Keratinocyte (primary cell): ENCODE data around the gene IRAG1. TPM values are rescaled to one million over a fixed set of nuclear protein-coding genes. Genes with fewer than 3 reads are reported as not detected.

ENCODE experiments used
- DNase-seq: peaks from one replicate; pipeline ENCODE4 v3.0.0-alpha.2; 2011; ENCODE audit warnings: low read depth, missing footprints, low spot score
- FAIRE-seq: peaks from 2 replicates; lab custom pipeline; 2011; peaks lifted over from hg19 to GRCh38; lab: Jason Lieb, UNC
- H2AFZ ChIP-seq: 2 replicates; pipeline ENCODE4 v1.6.0; 2012; ENCODE audit warnings: low read length, control low read depth, inconsistent platforms; ENCODE audit not compliant: control insufficient read depth
- H3K27ac ChIP-seq: 2 replicates; pipeline ENCODE4 v1.5.1; 2011; ENCODE audit warnings: low read length; ENCODE audit not compliant: control insufficient read depth, insufficient read depth
- H3K27me3 ChIP-seq: 3 replicates; pipeline ENCODE4 v1.6.0; 2011; ENCODE audit warnings: low read length; ENCODE audit not compliant: control insufficient read depth, insufficient read depth; ENCODE audit errors: extremely low read depth
- H3K36me3 ChIP-seq, 2 experiments: 2 replicates in 1 of 2; 3 replicates in 1 of 2; pipeline ENCODE4 v1.5.1; 2011; ENCODE audit warnings: low read length in 2 of 2, mild to moderate bottlenecking in 1 of 2; ENCODE audit not compliant: control insufficient read depth in 2 of 2, insufficient read depth in 2 of 2; ENCODE audit errors: extremely low read depth in 1 of 2
- H3K4me1 ChIP-seq: 3 replicates; pipeline ENCODE4 v1.5.1; 2011; ENCODE audit warnings: low read length; ENCODE audit not compliant: control insufficient read depth, insufficient read depth; ENCODE audit errors: extremely low read depth
- H3K4me2 ChIP-seq: 3 replicates; pipeline ENCODE4 v1.6.0; 2011; ENCODE audit warnings: low read depth, low read length; ENCODE audit not compliant: control insufficient read depth, insufficient read depth; ENCODE audit errors: extremely low read depth
- H3K4me3 ChIP-seq, 3 experiments: fragments of 200-600 bp in 1 of 3; sonication (generic) in 1 of 3; 2 replicates in 2 of 3; 3 replicates in 1 of 3; pipeline ENCODE4 v1.5.1; 2011 to 2016; ENCODE audit warnings: low read length in 3 of 3, mild to moderate bottlenecking in 3 of 3, control low read depth in 2 of 3, inconsistent platforms in 1 of 3, low read depth in 1 of 3, mixed read lengths in 1 of 3, mixed run types in 1 of 3, moderate library complexity in 1 of 3; ENCODE audit not compliant: control insufficient read depth in 2 of 3, insufficient read depth in 2 of 3; ENCODE audit errors: extremely low read depth in 1 of 3
- H3K79me2 ChIP-seq: 2 replicates; pipeline ENCODE4 v1.6.0; 2012; ENCODE audit warnings: low read length; ENCODE audit not compliant: control insufficient read depth, insufficient read depth
- H3K9ac ChIP-seq: 3 replicates; pipeline ENCODE4 v1.6.0; 2011; ENCODE audit warnings: low read length; ENCODE audit not compliant: control insufficient read depth, insufficient read depth; ENCODE audit errors: extremely low read depth
- H3K9me1 ChIP-seq: 3 replicates; pipeline ENCODE4 v1.6.0; 2011; ENCODE audit warnings: low read length; ENCODE audit not compliant: control insufficient read depth, insufficient read depth; ENCODE audit errors: extremely low read depth
- H3K9me3 ChIP-seq: 2 replicates; pipeline ENCODE4 v1.5.1; 2012; ENCODE audit warnings: low read depth, low read length; ENCODE audit not compliant: control insufficient read depth
- H4K20me1 ChIP-seq: 3 replicates; pipeline ENCODE4 v1.6.0; 2011; ENCODE audit warnings: low read length; ENCODE audit not compliant: control insufficient read depth, insufficient read depth; ENCODE audit errors: extremely low read depth
- CTCF ChIP-seq, 3 experiments: IDR thresholded peaks in 1 of 3; conservative IDR thresholded peaks in 1 of 3; optimal IDR thresholded peaks in 1 of 3; 2 replicates in 2 of 3; 3 replicates in 1 of 3; pipeline versions ENCODE3 to v1.5.1; 2011; ENCODE audit warnings: low read length in 3 of 3, mild to moderate bottlenecking in 3 of 3, moderate library complexity in 2 of 3, control low read depth in 1 of 3, inconsistent platforms in 1 of 3; ENCODE audit not compliant: insufficient read depth in 2 of 3; ENCODE audit errors: extremely low read depth in 1 of 3
- EZH2 ChIP-seq: IDR thresholded peaks from one replicate; pipeline ENCODE4 v1.6.1; 2012; ENCODE audit warnings: inconsistent platforms, mild to moderate bottlenecking, low read length, moderate library complexity
- dilution Hi-C: fragments of 300-500 bp; cut with MboI; formaldehyde crosslinking; loops from one replicate; pipeline ENCODE4 v1.7.0; 2020; ENCODE audit warnings: low sequenced_read_pairs; ENCODE audit not compliant: extremely low pct_ligation_motif_present
- polyA plus RNA-seq, 5 experiments: library from polyadenylated mRNA; depleted of rRNA in 3 of 5; stranded (reverse) in 3 of 5; stranded (forward) in 1 of 5; unstranded in 1 of 5; fragments of >200 nt; gene quantifications; 1 replicate in 1 of 5; 2 replicates in 3 of 5; 3 replicates in 1 of 5; pipeline versions ENCODE4 v1.2.1 to v1.2.3, GENCODE V29; 2011 to 2012; ENCODE audit warnings: missing spikeins in 2 of 5, low read depth in 1 of 5, low replicate concordance in 1 of 5

Gene IRAG1
- polyA plus RNA-seq, 1 donor (not counting 4 experiments of a cell fraction or from before 2014, with no cell fraction given) = 0.51 TPM

- H4K20me1 ChIP-seq = no peaks in the 10 kb centered on the region
- no peak overlapping the region for H3K4me3 ChIP-seq
- DNase-seq (no peak), FAIRE-seq (no peak)
- H3K27me3 ChIP-seq = no peaks in the 10 kb centered on the region
- no peak overlapping the region for H3K9ac ChIP-seq
- H3K9me1 ChIP-seq = no peaks in the 10 kb centered on the region
- no peaks in the 10 kb centered on the region for H3K36me3 ChIP-seq
- TF ChIP-seq EZH2 (no peak), CTCF (optimal IDR thresholded peaks at IDR 0.05 in 1 of 3, IDR thresholded peaks at IDR 0.05 in 1 of 3, conservative IDR thresholded peaks at IDR 0.05 in 1 of 3; ENCODE audit: extremely low read depth in 1 of 3, insufficient read depth in 2 of 3, low read length in 3 of 3) (no peak)
- H3K4me1 ChIP-seq = peaks cover 44% of the 10 kb centered on the region
- no peaks in the 10 kb centered on the region for H3K79me2 ChIP-seq
- no peak overlapping the region for H3K27ac ChIP-seq
- H3K9me3 ChIP-seq = no peaks in the 10 kb centered on the region
- peak overlapping the region; percentile 33 for H2AFZ ChIP-seq
- no peak overlapping the region for H3K4me2 ChIP-seq
- dilution Hi-C loops = no loop called here
Observed at GRCh38 chr11:10655943-10656576, 37.5 kb downstream of the IRAG1 start.

GRCh38 chr11:10655227-10655626 is 38.3 kb downstream of the IRAG1 start:
- Histone ChIP-seq H3K27me3 (no peaks in the 10 kb centered on the region), H3K4me1 (peaks cover 44% of the 10 kb centered on the region), H3K79me2 (no peaks in the 10 kb centered on the region), H3K36me3 (no peaks in the 10 kb centered on the region), H2AFZ (peak overlapping the region; percentile 2), H3K9me3 (no peaks in the 10 kb centered on the region), H3K9ac (no peak overlapping the region), H3K27ac (no peak overlapping the region), H4K20me1 (no peaks in the 10 kb centered on the region), H3K4me2 (peak overlapping the region; percentile 9), H3K9me1 (no peaks in the 10 kb centered on the region), H3K4me3 (no peak overlapping the region)
- no peak for TF ChIP-seq CTCF (optimal IDR thresholded peaks at IDR 0.05 in 1 of 3, IDR thresholded peaks at IDR 0.05 in 1 of 3, conservative IDR thresholded peaks at IDR 0.05 in 1 of 3; ENCODE audit: extremely low read depth in 1 of 3, insufficient read depth in 2 of 3, low read length in 3 of 3)
- TF ChIP-seq EZH2 = no peak
- dilution Hi-C loops = no loop called here
- FAIRE-seq (no peak), DNase-seq (no peak)
